OCI-LY3 (cell line): ENCODE results near the gene CES3.

Experiments
- H2AFZ ChIP-seq: fragments of 200-600, 300-600 bp; shearing (Covaris generic); 2 replicates; pipeline ENCODE4 v1.6.0; 2014; ENCODE audit warnings: antibody characterized with exemption, low read depth, low read length
- H3K27ac ChIP-seq: fragments of 200-600, 300-600 bp; sonication (generic); 2 replicates; pipeline ENCODE4 v1.5.1; 2014; ENCODE audit warnings: mild to moderate bottlenecking, low read length, moderate library complexity, mixed read lengths
- H3K27me3 ChIP-seq: fragments of 200-600, 300-600 bp; sonication (generic); 2 replicates; pipeline ENCODE4 v1.6.1; 2014; ENCODE audit warnings: low read depth, low read length, mixed read lengths
- H3K36me3 ChIP-seq: fragments of 200-600, 300-600 bp; sonication (generic); replicated peaks from 2 replicates; pipeline ENCODE3; 2014; ENCODE audit warnings: low read depth, low read length, mixed read lengths
- H3K4me1 ChIP-seq: fragments of 300-600, 200-600 bp; sonication (generic); 2 replicates; pipeline ENCODE4 v1.6.1; 2014; ENCODE audit warnings: low read length, mixed read lengths
- H3K4me2 ChIP-seq: fragments of 200-600, 300-600 bp; sonication (generic); 2 replicates; pipeline ENCODE4 v1.6.1; 2014; ENCODE audit warnings: low read length, mixed read lengths
- H3K4me3 ChIP-seq: fragments of 300-600, 200-600 bp; sonication (generic); 2 replicates; pipeline ENCODE4 v1.5.1; 2014; ENCODE audit warnings: antibody characterized with exemption, mild to moderate bottlenecking, low read length, moderate library complexity
- H3K79me2 ChIP-seq: fragments of 300-600, 200-600 bp; shearing (Covaris generic); 2 replicates; pipeline ENCODE4 v1.6.1; 2014; ENCODE audit warnings: mild to moderate bottlenecking, low read length, mixed read lengths
- H3K9ac ChIP-seq: fragments of 300-600, 200-600 bp; shearing (Covaris generic); 2 replicates; pipeline ENCODE4 v1.6.0; 2014; ENCODE audit warnings: mild to moderate bottlenecking, low read length, moderate library complexity
- H3K9me3 ChIP-seq: fragments of 200-600, 300-600 bp; shearing (Covaris generic); 2 replicates; pipeline ENCODE4 v1.6.1; 2014; ENCODE audit warnings: low read length, mixed read lengths; ENCODE audit not compliant: insufficient read depth
- H4K20me1 ChIP-seq: fragments of 200-600, 300-600 bp; sonication (generic); 2 replicates; pipeline ENCODE4 v1.6.1; 2016; ENCODE audit warnings: low read length, mixed read lengths; ENCODE audit not compliant: insufficient read depth
- EZH2phosphoT487 ChIP-seq: fragments of 200-600 bp; shearing (Covaris generic); IDR thresholded peaks from 2 replicates; pipeline ENCODE4 v1.6.1; 2018; ENCODE audit warnings: antibody characterized with exemption, mixed run types, low read depth
- TF ChIP-seq, protein P1 (sequence below): fragments of 200-600, 300-600 bp; sonication (generic); IDR thresholded peaks from 2 replicates; pipeline ENCODE4 v1.5.1; 2014; ENCODE audit warnings: antibody characterized with exemption, low read length, low read depth

CES3 gene

DNA sequence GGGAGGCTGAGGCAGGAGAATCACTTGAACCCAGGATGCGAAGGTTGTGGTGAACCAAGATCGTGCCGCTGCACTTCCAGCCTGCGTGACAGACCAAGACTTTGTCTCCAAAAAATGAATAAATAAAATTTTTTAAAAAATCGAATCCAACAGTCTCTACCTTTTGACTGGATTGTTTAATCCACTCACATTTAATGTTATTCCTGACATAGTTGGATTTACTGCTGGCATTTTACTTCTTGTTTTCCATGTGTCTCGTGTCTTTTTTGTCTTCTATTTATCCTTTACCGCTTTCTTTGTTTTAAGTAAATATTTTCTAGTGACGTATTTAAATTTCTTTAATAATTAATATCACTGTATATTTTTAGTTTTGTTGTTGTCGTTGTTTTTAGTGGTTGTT is 22.0 kb downstream of the CES3 start:
- no peaks in the 10 kb centered on the region for H3K79me2 ChIP-seq
- no peak overlapping the region for H3K4me3 ChIP-seq
- H3K4me1 ChIP-seq = no peaks in the 10 kb centered on the region
- no peak overlapping the region for H3K4me2 ChIP-seq
- H3K9ac ChIP-seq = no peak overlapping the region
- no peaks in the 10 kb centered on the region for H4K20me1 ChIP-seq
- H3K36me3 ChIP-seq = no peaks in the 10 kb centered on the region
- H3K27me3 ChIP-seq = no peaks in the 10 kb centered on the region
- H3K27ac ChIP-seq = no peak overlapping the region
- no peaks in the 10 kb centered on the region for H3K9me3 ChIP-seq
- no peak overlapping the region for H2AFZ ChIP-seq
- TF ChIP-seq EZH2phosphoT487 = no peak

DNA sequence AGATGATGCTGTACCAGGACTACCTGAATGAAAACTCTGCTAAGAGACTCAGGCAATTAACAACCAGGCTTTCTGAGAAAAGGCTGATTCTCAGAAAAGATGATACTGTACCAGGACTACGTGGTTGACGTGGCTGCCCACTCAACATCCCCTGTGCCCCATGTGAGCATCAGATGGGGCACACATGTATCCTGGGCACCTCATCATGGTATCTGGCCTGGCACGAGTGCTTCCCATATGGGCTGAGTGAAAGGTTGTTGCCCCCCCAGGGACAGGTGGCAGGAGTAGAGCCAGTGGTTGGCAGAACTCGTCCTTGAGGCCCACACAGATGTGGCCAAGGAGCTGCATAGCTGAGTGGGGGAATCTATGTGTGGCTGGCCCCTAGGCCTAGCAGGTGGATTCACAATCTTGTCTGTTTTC is 23.8 kb downstream of the CES3 start:
- Histone ChIP-seq H3K36me3 (no peaks in the 10 kb centered on the region), H3K4me3 (no peak overlapping the region), H3K27me3 (no peaks in the 10 kb centered on the region), H3K4me2 (no peak overlapping the region), H3K4me1 (no peaks in the 10 kb centered on the region), H3K9ac (no peak overlapping the region), H3K79me2 (no peaks in the 10 kb centered on the region), H2AFZ (no peak overlapping the region), H3K9me3 (no peaks in the 10 kb centered on the region), H3K27ac (no peak overlapping the region), H4K20me1 (no peaks in the 10 kb centered on the region)
- TF ChIP-seq EZH2phosphoT487 = no peak
- TF ChIP-seq, protein P1, sequence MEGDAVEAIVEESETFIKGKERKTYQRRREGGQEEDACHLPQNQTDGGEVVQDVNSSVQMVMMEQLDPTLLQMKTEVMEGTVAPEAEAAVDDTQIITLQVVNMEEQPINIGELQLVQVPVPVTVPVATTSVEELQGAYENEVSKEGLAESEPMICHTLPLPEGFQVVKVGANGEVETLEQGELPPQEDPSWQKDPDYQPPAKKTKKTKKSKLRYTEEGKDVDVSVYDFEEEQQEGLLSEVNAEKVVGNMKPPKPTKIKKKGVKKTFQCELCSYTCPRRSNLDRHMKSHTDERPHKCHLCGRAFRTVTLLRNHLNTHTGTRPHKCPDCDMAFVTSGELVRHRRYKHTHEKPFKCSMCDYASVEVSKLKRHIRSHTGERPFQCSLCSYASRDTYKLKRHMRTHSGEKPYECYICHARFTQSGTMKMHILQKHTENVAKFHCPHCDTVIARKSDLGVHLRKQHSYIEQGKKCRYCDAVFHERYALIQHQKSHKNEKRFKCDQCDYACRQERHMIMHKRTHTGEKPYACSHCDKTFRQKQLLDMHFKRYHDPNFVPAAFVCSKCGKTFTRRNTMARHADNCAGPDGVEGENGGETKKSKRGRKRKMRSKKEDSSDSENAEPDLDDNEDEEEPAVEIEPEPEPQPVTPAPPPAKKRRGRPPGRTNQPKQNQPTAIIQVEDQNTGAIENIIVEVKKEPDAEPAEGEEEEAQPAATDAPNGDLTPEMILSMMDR = no peak

DNA sequence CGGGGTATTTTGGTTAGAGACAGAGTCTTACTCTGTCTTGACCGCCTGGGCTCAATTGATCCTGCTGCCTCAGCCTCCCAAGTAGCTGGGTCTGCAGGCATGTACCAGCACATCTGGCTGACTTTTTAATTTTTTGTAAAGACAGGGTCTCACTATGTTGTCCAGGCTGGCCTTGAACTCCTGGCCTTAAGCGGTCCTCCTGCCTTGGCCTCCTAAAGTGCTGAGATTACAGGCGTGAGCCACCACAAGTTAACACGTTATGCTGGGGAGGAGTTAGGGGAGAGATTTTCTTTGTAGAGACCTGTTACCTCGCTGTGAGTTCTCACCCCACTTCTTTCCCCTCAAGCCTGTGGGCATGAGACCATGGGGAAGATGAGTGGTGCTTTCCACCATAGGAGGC is 25.5 kb downstream of the CES3 start:
- Histone ChIP-seq H3K36me3 (no peaks in the 10 kb centered on the region), H3K9ac (no peak overlapping the region), H3K9me3 (no peaks in the 10 kb centered on the region), H3K79me2 (no peaks in the 10 kb centered on the region), H3K4me3 (no peak overlapping the region), H3K27ac (no peak overlapping the region), H3K27me3 (no peaks in the 10 kb centered on the region), H4K20me1 (no peaks in the 10 kb centered on the region), H2AFZ (no peak overlapping the region), H3K4me2 (no peak overlapping the region), H3K4me1 (no peaks in the 10 kb centered on the region)
- TF ChIP-seq, protein P1 = no peak
- TF ChIP-seq EZH2phosphoT487 = no peak

DNA sequence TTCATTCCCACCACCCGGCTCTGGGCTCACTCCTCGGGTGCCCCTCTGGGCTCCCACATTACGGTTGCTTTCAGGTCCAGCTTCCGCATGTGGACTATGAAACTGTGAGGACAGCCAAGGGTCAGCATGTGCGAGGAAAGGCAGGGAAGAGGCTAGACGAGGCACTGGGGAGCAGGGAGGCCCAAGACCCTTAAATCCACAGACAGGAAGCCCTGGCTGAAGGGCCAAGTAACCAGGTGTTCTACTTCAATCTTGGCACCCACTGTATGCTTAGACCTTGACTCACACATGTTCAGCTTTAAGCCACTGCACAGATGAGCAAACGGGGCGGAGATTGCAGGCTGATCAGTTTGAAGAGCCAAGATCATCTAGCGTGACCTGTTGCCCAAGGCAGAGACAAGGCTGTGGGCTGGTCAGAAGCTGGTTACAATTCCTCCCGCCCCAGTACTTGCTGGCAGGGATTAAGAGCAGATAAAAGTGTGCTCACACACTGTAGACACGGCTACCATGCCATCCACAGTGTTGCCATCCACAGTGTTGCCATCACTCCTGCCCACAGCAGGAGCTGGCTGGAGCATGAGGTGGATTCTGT is 27.2 kb downstream of the CES3 start, which contains the start of gene CES4A:
Gene CES4A, plus strand, starts transcription at position 393 of the 592 bp plus-strand sequence. Its CDS starts 184 bp downstream, at position 577.
- H3K9me3 ChIP-seq = no peaks in the 10 kb centered on the region
- no peak within 1 kb of the TSS for H3K27ac ChIP-seq
- no peak within 1 kb of the TSS for H3K9ac ChIP-seq
- TF ChIP-seq EZH2phosphoT487 = no peak
- TF ChIP-seq, protein P1 = no peak
- H3K27me3 ChIP-seq = no peaks in the 10 kb centered on the region
- no peaks in the 10 kb centered on the region for H3K4me1 ChIP-seq
- no peaks in the 10 kb centered on the region for H3K36me3 ChIP-seq
- H3K79me2 ChIP-seq = no peaks in the 10 kb centered on the region
- no peak within 1 kb of the TSS for H2AFZ ChIP-seq
- H4K20me1 ChIP-seq = no peaks in the 10 kb centered on the region
- H3K4me2 ChIP-seq = no peak within 1 kb of the TSS
- no peak within 1 kb of the TSS for H3K4me3 ChIP-seq
